HFFc6 (cell line): Measurements from ENCODE around the gene MED6. TPM values are rescaled to one million over a fixed set of nuclear protein-coding genes. Genes with fewer than 3 reads are reported as not detected.
A peak's percentile ranks its signal among the peaks of the same experiment; 100 is the strongest.

Experiments used
- DNase-seq: peaks from one replicate; pipeline ENCODE4 v3.0.0-alpha.2; 2018
- H3K27ac Mint-ChIP-seq: 2 replicates; pipeline ENCODE4 v1.8.0; 2020; ENCODE audit warnings: mild to moderate bottlenecking, mixed read lengths
- H3K27me3 Mint-ChIP-seq: 2 replicates; pipeline ENCODE4 v1.8.0; 2021; ENCODE audit warnings: mild to moderate bottlenecking, moderate library complexity, mixed read lengths; ENCODE audit not compliant: insufficient read depth
- H3K36me3 Mint-ChIP-seq: 2 replicates; pipeline ENCODE4 v1.8.0; 2021; ENCODE audit warnings: low read depth, mixed read lengths
- H3K4me1 Mint-ChIP-seq: 2 replicates; pipeline ENCODE4 v1.8.0; 2020; ENCODE audit warnings: low read depth, mixed read lengths
- H3K4me3 Mint-ChIP-seq: 2 replicates; pipeline ENCODE4 v1.8.0; 2020; ENCODE audit warnings: mild to moderate bottlenecking, moderate library complexity, mixed read lengths
- H3K9me3 Mint-ChIP-seq: 2 replicates; pipeline ENCODE4 v1.8.0; 2020; ENCODE audit warnings: mild to moderate bottlenecking, mixed read lengths
- CTCF ChIP-seq: fragments of 200-600 bp; sonication (generic); IDR thresholded peaks from 2 replicates; pipeline ENCODE4 v1.5.0; 2021; ENCODE audit warnings: antibody characterized with exemption, mild to moderate bottlenecking
- total RNA-seq, 6 experiments: library from RNA; stranded (reverse); fragmentation: NEBNext Ultra II Directional; extraction: Animal tissue kit (Norgen Biotek cat#: 25700); gene quantifications; 2 replicates in 1 of 6; 3 replicates in 5 of 6; pipeline ENCODE4 v1.2.3, GENCODE V29; 2021

MED6 gene
- total RNA-seq, 6 experiments from 2014 or later = 34.5 to 40.6 (median 37.1) TPM

DNA sequence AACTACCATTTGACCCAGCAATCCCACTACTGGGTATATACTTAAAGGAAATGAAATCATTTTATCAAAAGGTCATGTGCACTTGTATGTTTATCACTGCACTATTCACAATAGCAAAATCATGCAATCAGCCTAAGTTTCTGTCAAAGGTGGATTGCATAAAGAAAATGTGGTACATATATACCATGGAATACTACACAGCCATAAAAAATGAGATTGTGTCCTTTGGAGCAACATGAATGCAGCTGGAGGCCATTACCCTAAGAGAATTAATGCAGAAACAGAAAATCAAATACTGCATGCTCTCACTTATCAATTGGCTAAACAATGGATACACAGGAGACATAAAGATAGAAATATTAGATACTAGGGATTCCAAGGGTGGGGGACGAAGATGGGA, 27.4 kb downstream of the MED6 start:
- no peak overlapping the region for H3K27ac Mint-ChIP-seq
- TF ChIP-seq CTCF = no peak
- DNase-seq = no peak
- no peaks in the 10 kb centered on the region for H3K27me3 Mint-ChIP-seq
- no peaks in the 10 kb centered on the region for H3K9me3 Mint-ChIP-seq
- no peaks in the 10 kb centered on the region; the same call in 1 of the 2 replicates for H3K4me1 Mint-ChIP-seq
- no peak overlapping the region for H3K4me3 Mint-ChIP-seq
- peaks cover 18% of the 10 kb centered on the region; the same call in 1 of the 2 replicates for H3K36me3 Mint-ChIP-seq

DNA sequence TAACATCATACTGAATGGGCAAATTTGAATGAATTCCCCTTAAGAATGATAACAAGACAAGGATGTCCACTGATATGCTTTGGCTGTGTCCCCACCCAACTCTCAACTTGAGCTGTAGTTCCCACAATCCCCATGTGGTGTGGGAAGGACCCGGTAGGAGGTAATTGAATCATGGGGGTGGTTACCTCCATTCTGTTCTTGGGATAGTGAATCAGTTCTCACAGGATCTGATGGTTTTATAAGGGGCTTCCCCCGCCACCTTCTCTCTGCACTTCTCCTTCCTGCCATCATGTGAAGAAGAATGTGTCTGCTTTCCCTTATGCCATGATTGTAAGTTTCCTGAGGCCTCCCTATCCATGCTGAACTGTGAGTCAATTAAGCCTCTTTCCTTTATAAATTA, 29.3 kb downstream of the MED6 start:
- no peak for DNase-seq
- H3K4me1 Mint-ChIP-seq = no peaks in the 10 kb centered on the region; the same call in 1 of the 2 replicates
- no peak overlapping the region for H3K27ac Mint-ChIP-seq
- no peak for TF ChIP-seq CTCF
- no peaks in the 10 kb centered on the region for H3K9me3 Mint-ChIP-seq
- H3K4me3 Mint-ChIP-seq = no peak overlapping the region
- peaks cover 18% of the 10 kb centered on the region; the same call in 1 of the 2 replicates for H3K36me3 Mint-ChIP-seq
- no peaks in the 10 kb centered on the region for H3K27me3 Mint-ChIP-seq

GRCh38 chr14:70567791-70568190, 32.7 kb downstream of the MED6 start:
- Mint-ChIP-seq H3K27me3 (no peaks in the 10 kb centered on the region), H3K4me1 (no peaks in the 10 kb centered on the region; the same call in 1 of the 2 replicates), H3K27ac (no peak overlapping the region), H3K4me3 (no peak overlapping the region), H3K9me3 (no peaks in the 10 kb centered on the region), H3K36me3 (peaks cover 28% of the 10 kb centered on the region)
- TF ChIP-seq CTCF = peak; percentile 80
- peak; percentile 51 for DNase-seq

- Mint-ChIP-seq H3K4me3 (no peak overlapping the region), H3K9me3 (no peaks in the 10 kb centered on the region), H3K4me1 (no peaks in the 10 kb centered on the region), H3K36me3 (peaks cover 46% of the 10 kb centered on the region), H3K27ac (no peak overlapping the region), H3K27me3 (no peaks in the 10 kb centered on the region)
- no peak for DNase-seq
- TF ChIP-seq CTCF = no peak
These were observed 36.6 kb downstream of the MED6 start for GRCh38 chr14:70563869-70564268.

GRCh38 chr14:70563417-70563816, 37.0 kb downstream of the MED6 start:
- H3K36me3 Mint-ChIP-seq = peaks cover 46% of the 10 kb centered on the region

More at GRCh38 chr14:70563417-70563816, 37.0 kb downstream of the MED6 start:
- DNase-seq = no peak
- Mint-ChIP-seq H3K4me3 (no peak overlapping the region), H3K9me3 (no peaks in the 10 kb centered on the region), H3K27ac (no peak overlapping the region), H3K27me3 (no peaks in the 10 kb centered on the region), H3K4me1 (no peaks in the 10 kb centered on the region)
- no peak for TF ChIP-seq CTCF
